KOPT-K1 (cell line): ENCODE data around the gene WDTC1.
"Not testable (repeated sequence)": the region's sequence is repeated elsewhere in the genome, so short reads cannot be mapped to it uniquely, and the experiment has no call there.

ENCODE experiments used
- H3K27ac ChIP-seq: fragments of 200-600 bp; sonication (generic); 2 replicates; pipeline ENCODE4 v1.5.1; 2016; ENCODE audit warnings: antibody characterized with exemption, mild to moderate bottlenecking, low read depth, low read length; ENCODE audit not compliant: poor library complexity, severe bottlenecking
- H3K36me3 ChIP-seq: fragments of 200-600 bp; sonication (generic); 2 replicates; pipeline ENCODE4 v1.5.1; 2017; ENCODE audit warnings: antibody characterized with exemption, mild to moderate bottlenecking, low read length, moderate library complexity; ENCODE audit not compliant: insufficient read depth
- H3K9me3 ChIP-seq: fragments of 200-600 bp; sonication (generic); 2 replicates; pipeline ENCODE4 v1.5.1; 2017; ENCODE audit warnings: antibody characterized with exemption, low read length, mild to moderate bottlenecking; ENCODE audit not compliant: insufficient read depth, poor library complexity, severe bottlenecking

WDTC1 gene

GRCh38 chr1:27233667-27234048 is 774 bp upstream of the WDTC1 start:
- peak overlapping the region; percentile 44 for H3K27ac ChIP-seq
- no peaks in the 10 kb centered on the region for H3K9me3 ChIP-seq

GRCh38 chr1:27235827-27236226 is 1.4 kb downstream of the WDTC1 start:
- H3K27ac ChIP-seq = peak overlapping the region; percentile 53
- no peaks in the 10 kb centered on the region for H3K36me3 ChIP-seq
- no peaks in the 10 kb centered on the region for H3K9me3 ChIP-seq

More at GRCh38 chr1:27233667-27234048, 774 bp upstream of the WDTC1 start:
- H3K36me3 ChIP-seq = no peaks in the 10 kb centered on the region

- Histone ChIP-seq H3K9me3 (no peaks in the 10 kb centered on the region), H3K27ac (no peak overlapping the region), H3K36me3 (no peaks in the 10 kb centered on the region)
Observed at GRCh38 chr1:27237112-27237511, 2.7 kb downstream of the WDTC1 start.

GRCh38 chr1:27238032-27238431 is 3.6 kb downstream of the WDTC1 start:
- Histone ChIP-seq H3K27ac (no peak overlapping the region), H3K9me3 (no peaks in the 10 kb centered on the region), H3K36me3 (no peaks in the 10 kb centered on the region)

- no peak overlapping the region for H3K27ac ChIP-seq
- H3K36me3 ChIP-seq = no peaks in the 10 kb centered on the region
- no peaks in the 10 kb centered on the region for H3K9me3 ChIP-seq
Observed at GRCh38 chr1:27241677-27242076, 7.2 kb downstream of the WDTC1 start.

DNA sequence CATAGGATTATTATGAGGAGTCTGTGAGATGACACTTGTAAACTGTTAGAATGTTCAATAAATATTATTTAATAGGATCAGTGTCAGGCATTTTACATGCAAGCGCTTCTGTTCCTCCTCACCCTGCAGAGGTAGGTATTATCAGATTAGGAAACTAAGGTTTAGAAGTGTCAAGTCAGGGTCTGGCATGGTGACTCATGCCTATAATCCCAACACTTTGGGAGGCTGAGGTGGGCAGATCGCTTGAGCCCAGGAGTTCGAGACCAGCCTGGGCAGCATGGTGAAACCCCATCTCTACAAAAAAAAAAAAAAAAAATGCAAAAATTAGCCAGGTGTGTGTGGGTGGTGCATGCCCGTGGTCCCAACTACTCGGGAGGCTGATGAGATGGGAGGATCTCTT is 9.2 kb downstream of the WDTC1 start:
- H3K9me3 ChIP-seq, H3K36me3 ChIP-seq, H3K27ac ChIP-seq: not testable (repeated sequence)

DNA sequence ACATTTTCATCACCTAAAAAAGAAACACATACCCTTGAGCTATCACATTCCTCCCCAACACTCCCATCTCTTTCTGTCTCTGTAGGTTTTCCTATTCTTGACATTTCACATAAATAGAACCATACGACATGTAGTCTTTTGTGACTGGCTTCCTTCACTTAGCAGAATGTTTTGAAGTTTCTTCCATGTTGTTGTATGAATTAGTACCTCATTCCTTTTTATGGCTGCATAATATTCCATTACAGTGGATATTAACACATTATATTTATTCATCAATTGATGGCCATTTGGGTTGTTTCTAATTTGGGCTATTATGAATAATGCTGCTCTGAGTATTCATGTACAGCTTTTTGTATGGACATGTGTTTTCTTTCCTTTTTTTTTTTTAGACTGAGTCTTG is 11.8 kb downstream of the WDTC1 start:
- H3K9me3 ChIP-seq = no peaks in the 10 kb centered on the region
- H3K36me3 ChIP-seq = no peaks in the 10 kb centered on the region
- no peak overlapping the region for H3K27ac ChIP-seq

DNA sequence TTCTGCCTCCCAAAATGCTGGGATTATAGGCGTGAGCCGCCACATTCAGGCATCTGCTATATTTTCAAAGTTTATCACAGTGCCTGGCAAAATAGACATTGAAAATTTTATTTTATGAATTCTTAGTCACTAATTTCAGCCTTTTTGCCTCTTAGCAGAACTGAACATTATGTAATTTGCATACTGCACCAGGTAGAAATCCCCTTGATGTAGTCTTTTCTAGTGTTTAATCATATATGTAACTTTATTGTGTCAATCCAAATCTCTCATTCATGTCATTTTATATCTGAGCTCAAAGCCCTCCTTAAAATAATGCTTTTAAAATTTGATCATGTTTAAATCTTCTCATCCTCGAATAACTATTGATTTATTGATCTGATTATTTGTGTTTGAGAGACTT is 19.2 kb downstream of the WDTC1 start:
- no peak overlapping the region for H3K27ac ChIP-seq
- no peaks in the 10 kb centered on the region for H3K36me3 ChIP-seq
- no peaks in the 10 kb centered on the region for H3K9me3 ChIP-seq

DNA sequence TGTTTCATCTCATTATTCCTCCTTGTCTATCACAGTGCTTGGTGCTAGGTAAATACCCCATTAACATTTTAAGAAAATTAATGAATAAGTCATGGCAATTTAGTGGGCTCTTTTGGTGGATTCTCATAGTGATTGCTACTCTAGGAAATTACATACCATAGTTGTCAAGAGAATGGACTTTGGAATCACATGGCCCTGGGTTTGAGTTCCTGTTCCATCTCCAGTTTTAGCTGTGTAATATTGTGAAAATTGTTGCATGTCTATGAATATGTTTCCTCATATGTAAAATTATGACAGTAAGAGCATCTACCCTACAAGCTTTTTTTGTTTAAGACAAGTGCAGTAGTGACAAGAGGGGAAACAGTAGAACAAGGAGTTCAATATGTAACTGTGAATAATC is 20.7 kb downstream of the WDTC1 start:
- Histone ChIP-seq H3K9me3 (no peaks in the 10 kb centered on the region), H3K27ac (no peak overlapping the region), H3K36me3 (no peaks in the 10 kb centered on the region)

- H3K27ac ChIP-seq = no peak overlapping the region
- H3K9me3 ChIP-seq = no peaks in the 10 kb centered on the region
- H3K36me3 ChIP-seq = no peaks in the 10 kb centered on the region
Observed at GRCh38 chr1:27257155-27257554, 22.7 kb downstream of the WDTC1 start.

GRCh38 chr1:27258598-27258997 is 24.2 kb downstream of the WDTC1 start:
- no peaks in the 10 kb centered on the region for H3K36me3 ChIP-seq
- H3K9me3 ChIP-seq = no peaks in the 10 kb centered on the region
- no peak overlapping the region for H3K27ac ChIP-seq

DNA sequence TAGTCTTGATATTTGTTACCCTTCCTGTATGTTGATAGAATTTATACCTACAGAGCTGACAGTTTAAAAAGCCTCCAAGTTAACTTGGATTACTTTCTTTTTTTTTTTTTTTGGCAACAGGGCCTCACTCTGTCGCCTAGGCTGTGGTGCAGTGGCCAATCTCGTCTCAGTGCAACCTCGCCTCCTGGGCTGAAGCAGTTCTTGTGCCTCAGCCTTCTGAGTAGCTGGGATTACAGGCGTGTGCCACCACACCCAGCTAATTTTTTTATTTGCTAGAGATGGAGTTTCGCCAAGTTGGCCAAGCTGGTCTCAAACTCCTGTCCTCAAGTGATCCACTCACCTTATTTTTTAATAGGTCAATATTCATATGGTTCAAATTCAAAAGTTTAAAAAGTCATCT is 32.7 kb downstream of the WDTC1 start:
- Histone ChIP-seq H3K9me3 (no peaks in the 10 kb centered on the region), H3K36me3 (peaks cover 3% of the 10 kb centered on the region; the same call in 1 of the 2 replicates), H3K27ac (no peak overlapping the region)

GRCh38 chr1:27269276-27269675 is 34.8 kb downstream of the WDTC1 start:
- Histone ChIP-seq H3K9me3 (no peaks in the 10 kb centered on the region), H3K27ac (no peak overlapping the region), H3K36me3 (peaks cover 3% of the 10 kb centered on the region; the same call in 1 of the 2 replicates)

GRCh38 chr1:27274204-27274603 is 39.8 kb downstream of the WDTC1 start:
- Histone ChIP-seq H3K36me3 (peaks cover 5% of the 10 kb centered on the region; the same call in 1 of the 2 replicates), H3K27ac (no peak overlapping the region)

GRCh38 chr1:27275696-27276095 is 41.3 kb downstream of the WDTC1 start:
- no peak overlapping the region for H3K27ac ChIP-seq
- peaks cover 7% of the 10 kb centered on the region for H3K9me3 ChIP-seq
- H3K36me3 ChIP-seq = peaks cover 5% of the 10 kb centered on the region; the same call in 1 of the 2 replicates

More at GRCh38 chr1:27274204-27274603, 39.8 kb downstream of the WDTC1 start:
- peaks cover 7% of the 10 kb centered on the region for H3K9me3 ChIP-seq

GRCh38 chr1:27284425-27285273 is 50.2 kb downstream of the WDTC1 start:
- Histone ChIP-seq H3K36me3 (peaks cover 7% of the 10 kb centered on the region; the same call in 1 of the 2 replicates), H3K27ac (no peak overlapping the region), H3K9me3 (no peaks in the 10 kb centered on the region)
